Activated CD8-positive, alpha-beta memory T cell treated with anti-CD3 and anti-CD28 coated beads, Interleukin-2, amount 50 U/mL, for 4 hours (primary cell): ENCODE results near the gene DSTN.
"Not testable (repeated sequence)": the region's sequence is repeated elsewhere in the genome, so short reads cannot be mapped to it uniquely, and the experiment has no call there.

Experiments
- DNase-seq: peaks from one replicate; pipeline ENCODE4 v3.0.0-alpha.2; 2020

The DSTN gene

GRCh38 chr20:17653835-17654648 lies 84.2 kb downstream of the DSTN start:
- no peak for DNase-seq

- DNase-seq, result no peak
Observed at GRCh38 chr20:17654649-17655285, 84.9 kb downstream of the DSTN start.

DNA sequence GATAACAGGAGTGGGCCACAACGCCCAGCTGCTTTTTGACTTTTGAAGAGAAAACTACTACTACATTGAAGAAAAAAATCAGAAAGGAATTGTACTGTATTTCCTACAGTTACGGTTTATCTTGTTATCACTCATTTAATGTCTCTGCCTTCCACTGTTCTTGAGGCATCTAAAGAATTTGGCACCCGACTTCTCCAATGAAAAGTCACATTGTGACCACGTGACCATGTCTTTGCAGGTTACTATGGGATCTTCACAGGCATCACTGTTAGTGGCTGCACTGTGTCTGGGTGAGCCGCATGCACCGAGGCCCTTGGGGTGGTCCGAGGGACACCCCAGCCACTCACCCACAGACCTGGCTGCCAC lies 85.4 kb downstream of the DSTN start:
- DNase-seq, result no peak

DNA sequence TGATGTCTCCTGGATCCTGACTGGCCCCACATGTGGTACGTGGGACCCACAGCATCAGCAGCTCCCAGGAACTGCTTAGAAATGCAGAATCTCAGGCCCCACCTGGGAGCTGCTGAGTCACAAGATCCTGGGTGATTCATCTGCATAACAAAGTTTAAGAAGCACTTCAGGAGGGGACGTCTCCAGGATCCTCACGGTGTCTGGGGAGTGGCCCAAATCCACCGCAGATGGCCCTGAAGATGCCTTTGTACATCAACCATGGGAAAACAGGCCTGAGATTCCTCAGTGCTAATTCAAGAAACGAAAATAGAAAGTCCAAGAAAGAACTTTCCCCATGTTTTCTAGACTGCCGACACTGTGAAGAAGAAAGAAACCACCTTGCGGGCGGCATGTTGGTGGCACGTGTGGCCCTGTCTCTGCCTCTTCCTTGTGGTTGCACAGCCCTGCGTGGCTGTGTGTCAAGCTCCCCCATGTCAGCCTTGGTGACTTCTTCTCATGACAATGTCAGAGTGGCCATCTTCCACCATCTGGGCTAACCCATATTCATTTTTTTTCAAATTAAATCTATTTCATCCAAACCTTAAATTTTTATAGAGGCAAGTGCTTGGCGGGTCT lies 86.1 kb downstream of the DSTN start:
- DNase-seq, result no peak

GRCh38 chr20:17657079-17657825 lies 87.4 kb downstream of the DSTN start:
- no peak for DNase-seq

GRCh38 chr20:17657898-17658647 lies 88.2 kb downstream of the DSTN start:
- DNase-seq, result no peak

- DNase-seq, result no peak
Observed at GRCh38 chr20:17658648-17658993, 88.7 kb downstream of the DSTN start.

DNA sequence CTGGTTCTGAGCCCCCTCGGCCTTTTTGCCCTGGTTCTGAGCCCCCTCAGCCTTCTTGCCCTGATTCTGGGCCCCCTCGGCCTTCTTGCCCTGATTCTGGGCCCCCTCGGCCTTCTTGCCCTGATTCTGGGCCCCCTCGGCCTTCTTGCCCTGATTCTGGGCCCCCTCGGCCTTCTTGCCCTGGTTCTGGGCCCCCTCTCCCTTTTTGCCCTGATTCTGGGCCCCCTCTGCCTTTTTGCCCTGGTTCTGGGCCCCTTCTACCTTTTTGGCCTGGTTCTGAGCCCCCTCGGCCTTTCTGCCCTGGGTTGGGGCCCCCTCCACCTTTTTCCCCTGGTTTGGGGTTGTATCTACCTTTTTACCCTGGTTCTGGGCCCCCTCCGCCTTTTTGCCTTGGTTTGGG lies 89.5 kb downstream of the DSTN start:
- DNase-seq, result not testable (repeated sequence)
